T-helper 22 cell (primary cell): ENCODE measurements around the gene BCHE.

Source experiments
- DNase-seq: peaks from one replicate; pipeline ENCODE4 v3.0.0-alpha.2; 2020; ENCODE audit warnings: low read depth

BCHE gene

GRCh38 chr3:165837058-165837525, at the start of gene BCHE:
Gene BCHE, minus strand, starts transcription at chr3:165837423. Its CDS starts 6,390 bp downstream, at chr3:165831033.
- DNase-seq, result no peak

DNA sequence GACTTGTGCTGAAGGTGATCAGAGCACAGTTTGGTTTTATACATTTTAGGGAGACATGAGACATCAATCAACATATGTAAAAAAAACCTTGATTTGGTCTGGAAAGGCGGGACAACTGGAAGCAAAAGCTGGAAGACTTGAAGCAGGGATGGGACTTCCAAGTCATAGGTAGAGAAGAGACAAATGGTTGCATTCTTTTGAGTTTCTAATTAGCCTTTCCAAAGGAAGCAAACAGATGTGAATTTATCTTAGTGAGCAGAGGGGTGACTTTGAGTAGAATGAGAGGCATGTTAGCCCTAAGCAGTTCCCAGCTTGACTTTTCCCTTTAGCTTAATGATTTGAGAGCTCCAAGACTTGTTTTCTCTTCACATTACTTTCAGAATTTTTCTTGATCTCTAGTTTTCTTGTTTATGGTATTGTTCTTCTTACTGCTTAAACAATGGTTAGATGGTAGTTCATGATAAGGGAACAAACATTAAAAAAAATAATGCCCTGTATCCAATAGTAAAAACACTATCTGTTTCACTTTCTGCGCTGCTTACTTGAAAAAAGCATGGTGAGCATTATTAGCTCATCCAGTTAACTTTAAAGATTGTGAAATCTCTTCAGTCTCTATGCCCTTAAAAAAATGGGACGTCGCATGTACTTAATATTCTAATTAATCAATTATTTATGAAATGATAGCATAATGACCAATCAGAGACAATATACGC, 48.5 kb upstream of the BCHE start:
- no peak for DNase-seq

- DNase-seq, result no peak
Measured at GRCh38 chr3:165884518-165884917, 47.3 kb upstream of the BCHE start.

GRCh38 chr3:165883863-165884478, 46.7 kb upstream of the BCHE start:
- no peak for DNase-seq

DNA sequence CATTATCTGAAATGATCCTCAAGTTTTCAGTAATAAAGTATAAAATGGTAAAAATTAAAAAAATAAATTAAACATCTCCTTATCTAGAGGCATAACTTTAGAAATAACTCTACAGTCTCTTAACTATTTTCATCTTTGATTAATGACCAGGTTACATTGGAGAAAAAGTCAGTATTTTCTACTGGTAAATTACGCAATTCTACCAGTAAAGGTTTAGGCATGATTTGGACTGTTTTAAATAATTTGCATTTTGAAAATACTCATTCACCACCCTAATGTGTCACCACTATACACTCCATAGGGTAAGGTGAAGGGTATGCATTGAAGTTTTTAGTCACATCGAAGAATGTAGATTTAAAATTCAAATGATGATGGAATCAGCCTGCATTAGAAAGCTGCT, 45.9 kb upstream of the BCHE start:
- DNase-seq, result no peak

- no peak for DNase-seq
Measured at GRCh38 chr3:165875644-165876043, 38.4 kb upstream of the BCHE start.

GRCh38 chr3:165874663-165875489, 37.7 kb upstream of the BCHE start:
- no peak for DNase-seq

GRCh38 chr3:165868088-165868487, 30.9 kb upstream of the BCHE start:
- no peak for DNase-seq

GRCh38 chr3:165859061-165859460, 21.8 kb upstream of the BCHE start:
- no peak for DNase-seq

GRCh38 chr3:165855581-165855980, 18.4 kb upstream of the BCHE start:
- no peak for DNase-seq

DNA sequence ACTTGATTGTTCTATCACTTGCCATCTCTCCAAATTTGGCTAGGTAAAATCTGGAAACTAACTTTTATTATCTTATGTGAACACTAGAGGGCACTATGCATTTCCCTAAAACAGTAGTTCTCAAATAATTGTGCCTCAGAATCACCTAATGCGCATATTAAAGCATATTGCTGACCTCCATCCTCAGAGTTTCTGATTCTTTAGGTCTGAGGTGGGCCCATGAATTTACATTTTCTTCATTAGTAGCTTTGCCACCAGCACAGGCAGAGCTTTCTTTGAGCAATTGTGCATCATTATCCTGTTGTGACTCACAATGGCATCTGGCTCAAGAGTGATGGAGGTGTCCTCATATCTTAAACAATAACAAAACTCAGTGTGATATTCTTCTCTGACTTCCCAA, 17.5 kb upstream of the BCHE start:
- DNase-seq, result no peak

DNA sequence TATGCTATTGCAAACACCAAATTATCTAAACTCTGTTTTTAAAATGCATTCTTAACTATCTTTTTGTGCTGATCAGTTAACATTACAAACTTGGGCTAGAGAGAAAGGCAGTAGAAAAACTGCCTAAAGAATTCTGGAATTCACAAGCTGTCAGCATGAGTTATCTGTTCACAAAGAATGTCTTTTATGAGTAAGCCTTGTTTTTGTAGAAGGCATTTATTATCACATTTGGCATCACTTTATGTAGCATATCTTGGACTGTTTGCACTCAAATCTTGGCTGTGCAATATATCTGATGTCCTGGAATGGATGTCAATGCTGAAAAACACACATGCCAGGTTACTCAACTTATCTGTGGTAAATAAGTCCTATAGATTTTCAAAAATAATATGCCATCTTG, 15.5 kb upstream of the BCHE start:
- DNase-seq, result no peak

- no peak for DNase-seq
Measured at GRCh38 chr3:165852191-165852590, 15.0 kb upstream of the BCHE start.

GRCh38 chr3:165846056-165846455, 8.8 kb upstream of the BCHE start:
- DNase-seq, result no peak

DNA sequence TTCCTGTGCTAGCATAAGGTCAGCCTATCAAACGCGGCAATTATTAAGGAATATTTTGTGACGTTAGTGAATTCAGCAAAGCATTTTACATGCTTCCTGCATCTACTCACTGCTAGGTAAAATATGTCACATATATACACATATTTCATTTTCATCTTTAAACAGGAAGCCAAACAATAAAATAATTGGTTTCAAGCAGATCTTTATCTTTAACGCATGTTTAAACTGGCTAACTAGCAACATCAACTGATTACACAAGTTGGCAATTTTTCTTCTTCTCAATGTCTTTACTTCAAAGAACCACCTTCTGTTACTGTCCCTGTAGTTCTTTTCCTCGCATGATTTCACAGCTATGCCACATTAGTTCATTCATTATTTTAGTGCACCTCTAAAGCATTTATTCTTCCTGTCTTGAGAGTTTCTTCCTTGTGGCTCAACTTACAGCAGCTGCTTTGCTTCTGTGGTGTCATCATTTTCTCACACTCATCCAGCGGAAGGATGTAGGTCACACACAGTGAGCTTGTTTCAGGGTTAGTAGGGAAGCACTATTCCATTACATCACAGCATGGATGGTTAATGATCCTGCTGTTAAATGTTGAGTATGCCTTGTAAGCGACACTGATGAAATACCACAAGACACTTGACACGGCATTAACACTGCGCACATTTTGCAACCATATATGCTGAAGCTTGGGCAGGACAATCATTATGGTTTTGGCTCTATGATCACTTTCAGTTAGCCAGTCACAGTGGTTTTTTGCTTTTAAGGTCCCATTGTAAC, 2.3 kb upstream of the BCHE start:
- DNase-seq, result no peak

GRCh38 chr3:165837801-165838200, 578 bp upstream of the BCHE start:
- no peak for DNase-seq

GRCh38 chr3:165835431-165835830, 1.8 kb downstream of the BCHE start:
- DNase-seq, result no peak

DNA sequence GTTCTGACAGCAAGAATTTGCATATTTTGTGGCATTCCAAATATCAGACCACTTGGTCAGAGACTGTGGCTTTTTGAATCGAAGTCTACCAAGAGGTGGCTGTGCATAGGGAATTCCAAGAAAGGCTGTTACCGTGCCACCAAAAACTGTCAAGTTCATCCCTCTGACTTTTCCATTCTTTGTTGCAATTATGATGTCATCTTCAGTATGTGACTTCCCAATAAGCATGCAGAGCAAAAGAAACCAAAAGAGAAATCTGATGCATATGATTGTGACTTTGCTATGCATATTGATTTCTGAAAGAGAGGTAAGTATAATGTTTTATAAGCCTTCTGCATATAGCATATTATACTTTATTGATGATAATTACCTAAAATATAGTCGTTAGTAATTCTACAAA, 6.5 kb downstream of the BCHE start:
- DNase-seq, result no peak

- no peak for DNase-seq
Measured at GRCh38 chr3:165827883-165828282, 9.3 kb downstream of the BCHE start.

GRCh38 chr3:165827233-165827632, 10.0 kb downstream of the BCHE start:
- DNase-seq, result no peak

DNA sequence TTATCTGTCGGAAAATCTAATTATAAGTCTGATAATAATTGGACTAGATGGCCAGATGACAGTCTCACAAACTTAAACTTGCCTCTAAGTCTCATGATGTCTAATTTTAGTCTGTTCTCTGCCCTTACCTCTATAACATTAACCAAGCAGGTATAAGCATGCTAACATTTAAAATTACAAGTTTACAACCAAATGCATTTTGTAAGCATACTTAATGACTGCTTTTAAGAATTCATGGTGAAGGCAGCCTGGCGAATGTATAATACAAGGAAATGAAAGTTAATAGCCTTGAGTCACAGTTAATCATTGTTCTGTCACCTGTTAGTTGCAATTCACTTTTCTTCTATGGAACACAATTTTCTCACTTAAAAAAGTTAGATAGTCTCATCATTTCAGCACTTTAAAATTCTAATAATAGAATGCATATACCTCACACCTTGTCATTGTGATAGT, 16.5 kb downstream of the BCHE start:
- DNase-seq, result no peak

DNA sequence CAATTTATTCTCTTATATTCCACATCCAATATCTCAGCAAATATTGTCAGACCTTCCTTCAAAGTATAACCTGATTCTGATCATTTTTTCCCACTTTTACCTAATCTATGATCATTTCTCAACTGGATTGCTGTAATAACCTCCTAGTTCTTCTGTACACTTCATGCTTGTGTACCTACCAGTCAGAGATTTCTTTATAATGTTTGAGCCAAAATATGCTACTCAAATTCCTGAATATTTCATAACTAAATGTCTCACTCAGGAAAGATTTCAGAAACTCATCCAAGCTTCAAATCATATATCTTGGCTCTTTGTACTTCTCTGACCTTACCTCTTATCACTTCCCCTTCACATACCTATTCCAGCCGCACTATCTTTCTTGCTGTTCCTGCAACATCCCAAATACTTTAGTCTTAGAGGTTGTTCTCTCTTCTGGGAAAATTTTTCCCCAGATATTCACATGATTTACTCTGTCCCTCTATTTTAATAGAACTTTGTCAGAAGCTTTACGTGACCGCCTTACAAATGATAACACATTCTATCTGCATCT, 20.0 kb downstream of the BCHE start:
- no peak for DNase-seq
